A673 (cell line): ENCODE data around the gene TEX48. TPM values are rescaled to one million over a fixed set of nuclear protein-coding genes. Genes with fewer than 3 reads are reported as not detected.

Source experiments
- BruUV-seq: library from RNA; stranded (reverse); fragments of 400-500 nt; replicated peaks from 2 replicates; lab custom pipeline; 2021; lab: Mats Ljungman, UMichigan
- CTCF ChIA-PET: fragments of 300-600 bp; sonication (Branson Sonifier 250); formaldehyde crosslinking; loops from one replicate; lab custom pipeline; 2022; ENCODE audit warnings: antibody characterized with exemption; lab: Charles Lee
- POLR2A ChIA-PET: fragments of 300-600 bp; sonication (Branson Sonifier 250); formaldehyde crosslinking; loops from one replicate; lab custom pipeline; 2022; ENCODE audit warnings: antibody characterized with exemption; ENCODE audit not compliant: low non-redundant PET; lab: Charles Lee
- DNase-seq: peaks from one replicate; pipeline ENCODE4 v3.0.0-alpha.2; 2015; ENCODE audit warnings: low spot score
- H3K27ac ChIP-seq: fragments of 200-600 bp; sonication (generic); 2 replicates; pipeline ENCODE4 v1.5.1; 2016; ENCODE audit warnings: mixed run types, low read depth, mild to moderate bottlenecking, mixed read lengths, antibody characterized with exemption, low read length; ENCODE audit not compliant: poor library complexity, severe bottlenecking
- H3K27me3 ChIP-seq: fragments of 200-600 bp; sonication (generic); replicated peaks from 2 replicates; pipeline ENCODE4 v1.6.1; 2017; ENCODE audit warnings: mixed run types, low read depth, mild to moderate bottlenecking, mixed read lengths, antibody characterized with exemption, low read length; ENCODE audit not compliant: insufficient read depth, poor library complexity
- H3K36me3 ChIP-seq: fragments of 200-600 bp; sonication (generic); 2 replicates; pipeline ENCODE4 v1.6.1; 2016; ENCODE audit warnings: mixed run types, mild to moderate bottlenecking, mixed read lengths, antibody characterized with exemption, low read length; ENCODE audit not compliant: insufficient read depth, poor library complexity, severe bottlenecking
- H3K4me1 ChIP-seq: fragments of 200-600 bp; sonication (generic); 2 replicates; pipeline ENCODE4 v1.6.1; 2017; ENCODE audit warnings: mixed run types, mild to moderate bottlenecking, mixed read lengths, antibody characterized with exemption, low read length; ENCODE audit not compliant: insufficient read depth, poor library complexity, severe bottlenecking
- H3K4me3 ChIP-seq: fragments of 200-600 bp; sonication (generic); 2 replicates; pipeline ENCODE4 v1.5.1; 2016; ENCODE audit warnings: low read depth, mixed run types, mild to moderate bottlenecking, mixed read lengths, low read length; ENCODE audit not compliant: poor library complexity, severe bottlenecking
- H3K9me3 ChIP-seq: fragments of 200-600 bp; sonication (generic); 2 replicates; pipeline ENCODE4 v1.6.1; 2016; ENCODE audit warnings: mixed run types, low read depth, mild to moderate bottlenecking, mixed read lengths, antibody characterized with exemption, low read length; ENCODE audit not compliant: poor library complexity, severe bottlenecking
- EZH2 ChIP-seq: fragments of 200-600 bp; sonication (generic); IDR thresholded peaks from 2 replicates; pipeline ENCODE4 v1.6.1; 2017; ENCODE audit warnings: borderline replicate concordance, low read depth, mild to moderate bottlenecking, mixed read lengths, antibody characterized with exemption, low read length; ENCODE audit not compliant: poor library complexity, severe bottlenecking
- intact Hi-C: fragments of 100-400 bp; cut with micrococcal nuclease; formaldehyde crosslinking; loops from one replicate; pipeline ENCODE4 v1.10.0; 2022; ENCODE audit not compliant: unreplicated experiment
- total RNA-seq: library from RNA; stranded (reverse); gene quantifications from 2 replicates; pipeline ENCODE4 v1.2.3, GENCODE V29; 2021
- TF ChIP-seq, protein P1 (sequence below): fragments of 300-800, 200-600 bp; sonication (generic); conservative IDR thresholded peaks from 2 replicates; pipeline ENCODE4 v1.5.1; 2017; ENCODE audit warnings: low read depth, mild to moderate bottlenecking, antibody characterized with exemption, low read length, moderate library complexity, mixed read lengths

Gene TEX48
- total RNA-seq, 1 experiment from 2014 or later: not detected

DNA sequence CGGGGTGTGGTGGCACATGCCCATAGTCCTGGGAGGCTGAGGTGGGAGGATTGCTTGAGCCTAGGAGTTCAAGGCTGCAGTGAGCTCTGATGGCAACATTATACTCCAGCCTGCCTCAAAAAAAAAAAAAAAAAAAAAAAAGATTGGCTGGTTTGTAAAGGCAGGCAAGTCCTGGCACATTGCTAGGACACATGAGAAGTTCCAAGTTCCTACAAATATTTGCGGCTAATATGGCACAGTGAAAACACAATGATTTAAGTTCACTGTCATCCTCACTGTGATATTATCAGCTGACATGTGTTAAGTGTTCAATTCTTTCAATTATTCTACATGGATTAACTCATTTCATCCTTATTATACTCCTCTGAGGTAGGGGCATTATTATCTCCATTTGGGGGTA, 50.8 kb downstream of the TEX48 start:
- DNase-seq: no peak
- H3K4me1 ChIP-seq: no peaks in the 10 kb centered on the region
- H3K36me3 ChIP-seq: peaks cover 27% of the 10 kb centered on the region
- CTCF ChIA-PET: no interaction called here
- no peak for TF ChIP-seq EZH2
- TF ChIP-seq, protein P1, sequence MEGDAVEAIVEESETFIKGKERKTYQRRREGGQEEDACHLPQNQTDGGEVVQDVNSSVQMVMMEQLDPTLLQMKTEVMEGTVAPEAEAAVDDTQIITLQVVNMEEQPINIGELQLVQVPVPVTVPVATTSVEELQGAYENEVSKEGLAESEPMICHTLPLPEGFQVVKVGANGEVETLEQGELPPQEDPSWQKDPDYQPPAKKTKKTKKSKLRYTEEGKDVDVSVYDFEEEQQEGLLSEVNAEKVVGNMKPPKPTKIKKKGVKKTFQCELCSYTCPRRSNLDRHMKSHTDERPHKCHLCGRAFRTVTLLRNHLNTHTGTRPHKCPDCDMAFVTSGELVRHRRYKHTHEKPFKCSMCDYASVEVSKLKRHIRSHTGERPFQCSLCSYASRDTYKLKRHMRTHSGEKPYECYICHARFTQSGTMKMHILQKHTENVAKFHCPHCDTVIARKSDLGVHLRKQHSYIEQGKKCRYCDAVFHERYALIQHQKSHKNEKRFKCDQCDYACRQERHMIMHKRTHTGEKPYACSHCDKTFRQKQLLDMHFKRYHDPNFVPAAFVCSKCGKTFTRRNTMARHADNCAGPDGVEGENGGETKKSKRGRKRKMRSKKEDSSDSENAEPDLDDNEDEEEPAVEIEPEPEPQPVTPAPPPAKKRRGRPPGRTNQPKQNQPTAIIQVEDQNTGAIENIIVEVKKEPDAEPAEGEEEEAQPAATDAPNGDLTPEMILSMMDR: no peak
- no peaks in the 10 kb centered on the region for H3K9me3 ChIP-seq
- H3K27ac ChIP-seq: no peak overlapping the region
- BruUV-seq: no TSS peak
- H3K27me3 ChIP-seq: no peaks in the 10 kb centered on the region
- POLR2A ChIA-PET: interaction anchor here (0.7 kb wide), 1 partner anchor 216 kb away, joined by 21 read pairs; no protein-coding TSS in a partner anchor
- intact Hi-C loops: no loop called here
- no peak overlapping the region for H3K4me3 ChIP-seq

DNA sequence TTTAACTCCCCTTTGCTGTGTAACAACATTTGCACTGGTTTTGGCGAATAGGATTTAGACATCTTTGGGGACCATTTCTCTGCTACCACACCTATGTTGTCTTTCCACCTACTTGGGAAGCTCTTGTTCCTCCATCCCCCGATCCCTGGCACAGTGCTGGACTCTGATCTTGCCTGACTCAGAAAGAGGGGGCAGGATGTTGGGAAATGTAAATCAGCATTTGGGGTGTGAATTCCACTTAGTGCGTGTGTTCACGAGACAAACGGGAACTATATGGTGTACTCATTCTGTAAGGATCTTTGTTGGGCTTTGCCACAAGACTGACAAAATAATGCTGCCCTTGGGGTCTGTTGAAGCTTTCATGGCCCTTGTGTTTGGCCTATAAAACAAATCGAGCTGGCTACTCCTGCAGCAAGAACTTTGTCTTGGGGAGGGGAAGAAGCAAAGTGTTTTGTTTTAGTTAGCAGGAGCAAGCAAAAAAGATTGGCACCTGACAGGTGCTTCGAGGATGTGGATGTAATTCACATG, 52.4 kb downstream of the TEX48 start:
- Histone ChIP-seq H3K9me3 (no peaks in the 10 kb centered on the region), H3K4me3 (no peak overlapping the region), H3K27ac (no peak overlapping the region), H3K4me1 (no peaks in the 10 kb centered on the region), H3K36me3 (peaks cover 27% of the 10 kb centered on the region), H3K27me3 (no peaks in the 10 kb centered on the region)
- ChIA-PET POLR2A (no interaction called here), CTCF (no interaction called here)
- BruUV-seq: no TSS peak
- TF ChIP-seq EZH2: no peak
- TF ChIP-seq, protein P1: no peak
- no peak for DNase-seq
- intact Hi-C loops: no loop called here

DNA sequence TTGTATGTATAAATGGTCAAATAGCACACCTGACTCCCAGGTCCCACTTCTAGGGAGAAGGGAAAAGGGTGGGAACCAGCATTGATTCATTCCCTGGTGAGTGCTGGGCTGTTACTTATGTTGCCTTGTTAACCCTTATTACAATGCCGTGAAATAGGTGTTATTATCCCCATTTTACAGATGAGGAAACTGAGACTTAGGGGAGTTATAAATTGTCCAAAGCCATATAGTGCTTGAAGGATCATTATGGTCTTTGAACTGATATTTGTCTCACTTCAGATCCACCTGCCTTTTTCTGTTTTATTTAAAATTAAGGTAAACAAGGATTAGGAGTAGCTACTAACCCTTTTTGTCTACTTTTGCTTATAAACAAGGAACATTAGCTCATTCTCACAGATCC, 54.4 kb downstream of the TEX48 start:
- no peak overlapping the region for H3K27ac ChIP-seq
- CTCF ChIA-PET: no interaction called here
- TF ChIP-seq EZH2: no peak
- TF ChIP-seq, protein P1: no peak

More for the DNA sequence above, 54.4 kb downstream of the TEX48 start:
- H3K9me3 ChIP-seq: no peaks in the 10 kb centered on the region
- H3K4me1 ChIP-seq: no peaks in the 10 kb centered on the region
- H3K27me3 ChIP-seq: no peaks in the 10 kb centered on the region
- no TSS peak for BruUV-seq
- no peak for DNase-seq
- intact Hi-C loops: no loop called here
- H3K36me3 ChIP-seq: peaks cover 26% of the 10 kb centered on the region
- POLR2A ChIA-PET: no interaction called here
- no peak overlapping the region for H3K4me3 ChIP-seq
